ENCODE data around the gene ZNF518A.
"Not testable (repeated sequence)": the region's sequence is repeated elsewhere in the genome, so short reads cannot be mapped to it uniquely, and the experiment has no call there.

Gene ZNF518A

DNA sequence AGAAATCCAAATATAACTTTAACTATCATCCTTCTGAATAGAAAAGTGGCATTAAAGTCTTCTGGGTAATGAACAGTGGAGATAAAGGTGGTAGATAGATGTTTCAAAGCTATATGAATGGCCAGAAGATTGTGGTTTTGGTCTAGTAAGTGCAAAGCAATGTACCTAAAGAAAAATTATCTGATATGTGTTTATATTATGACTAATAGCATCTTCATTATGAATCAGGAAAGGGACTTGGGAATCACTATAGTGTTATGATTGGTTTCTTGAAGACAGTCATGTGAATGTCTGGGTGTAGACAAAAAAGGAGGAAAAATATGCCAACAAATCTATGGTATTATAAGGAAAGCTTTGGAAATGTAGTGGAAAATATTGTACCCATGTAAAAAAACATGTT lies 3.0 kb downstream of the ZNF518A start:
- DNase-seq: no peak

GRCh38 chr10:96136810-96137209 lies 6.7 kb downstream of the ZNF518A start:
- DNase-seq: no peak

- DNase-seq: no peak
Observed at GRCh38 chr10:96137567-96137966, 7.5 kb downstream of the ZNF518A start.

- no peak for DNase-seq
Observed at GRCh38 chr10:96138102-96138501, 8.0 kb downstream of the ZNF518A start.

DNA sequence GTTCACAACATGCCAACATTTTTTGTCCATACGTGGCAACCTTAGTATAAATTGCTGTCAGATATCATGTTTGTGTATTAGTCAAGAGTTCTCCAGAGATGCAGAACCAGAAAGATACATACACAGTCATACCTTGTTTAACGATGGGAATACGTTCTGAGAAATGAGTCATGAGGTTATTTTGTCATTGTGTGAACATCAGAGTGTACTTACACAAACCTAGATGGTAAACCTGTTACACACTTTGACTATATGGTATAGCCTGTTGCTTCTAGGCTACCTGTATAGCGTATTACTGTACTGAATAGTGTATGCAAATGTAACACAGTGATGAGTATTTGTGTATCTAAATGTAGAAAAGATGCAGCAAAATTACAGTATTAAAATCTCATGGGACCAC lies 22.3 kb downstream of the ZNF518A start:
- no peak for DNase-seq

- DNase-seq: no peak
Observed at GRCh38 chr10:96153070-96153469, 23.0 kb downstream of the ZNF518A start.

GRCh38 chr10:96165726-96166125 lies 35.6 kb downstream of the ZNF518A start:
- DNase-seq: no peak

- DNase-seq: no peak
Observed at GRCh38 chr10:96168546-96168945, 38.4 kb downstream of the ZNF518A start.

DNA sequence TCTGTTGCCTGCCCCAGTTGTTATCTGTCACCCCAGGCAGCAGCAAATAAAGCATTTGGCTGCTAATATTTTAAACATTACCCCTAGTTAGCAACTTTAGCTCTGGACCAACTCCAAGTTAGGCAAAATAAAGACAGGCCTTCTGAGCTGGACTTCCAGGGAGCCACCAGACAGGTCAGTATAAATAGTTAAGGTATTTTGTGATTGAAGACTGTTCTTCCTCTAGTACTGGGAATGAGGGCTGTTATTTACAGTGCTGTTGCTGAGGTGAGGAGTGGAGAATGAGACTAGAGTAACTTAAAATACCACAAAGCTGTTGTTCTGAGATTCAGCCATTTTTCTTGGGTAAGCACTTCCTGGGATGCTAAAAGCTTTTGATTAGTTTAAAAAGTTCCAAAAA lies 40.1 kb downstream of the ZNF518A start:
- no peak for DNase-seq

- no peak for DNase-seq
Observed at GRCh38 chr10:96172666-96173065, 42.6 kb downstream of the ZNF518A start.

DNA sequence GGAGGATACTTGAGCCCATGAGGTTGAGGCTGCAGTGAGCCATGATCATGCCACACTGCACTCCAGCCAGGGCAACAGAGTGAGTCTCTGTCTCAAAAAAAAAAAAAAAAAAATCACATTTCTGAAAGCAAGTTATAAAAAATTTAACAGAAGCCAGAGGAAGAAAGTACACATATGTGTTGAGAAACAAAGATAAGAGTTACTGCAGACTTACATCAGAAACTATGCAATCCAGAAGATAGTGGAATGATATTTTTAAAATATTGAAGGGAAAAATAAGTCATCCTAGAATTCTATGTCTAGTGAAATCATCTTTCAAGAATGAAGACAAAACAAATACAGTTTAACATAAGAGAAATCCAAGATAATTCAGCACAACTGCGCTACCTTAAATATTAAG lies 46.9 kb downstream of the ZNF518A start:
- DNase-seq: no peak

DNA sequence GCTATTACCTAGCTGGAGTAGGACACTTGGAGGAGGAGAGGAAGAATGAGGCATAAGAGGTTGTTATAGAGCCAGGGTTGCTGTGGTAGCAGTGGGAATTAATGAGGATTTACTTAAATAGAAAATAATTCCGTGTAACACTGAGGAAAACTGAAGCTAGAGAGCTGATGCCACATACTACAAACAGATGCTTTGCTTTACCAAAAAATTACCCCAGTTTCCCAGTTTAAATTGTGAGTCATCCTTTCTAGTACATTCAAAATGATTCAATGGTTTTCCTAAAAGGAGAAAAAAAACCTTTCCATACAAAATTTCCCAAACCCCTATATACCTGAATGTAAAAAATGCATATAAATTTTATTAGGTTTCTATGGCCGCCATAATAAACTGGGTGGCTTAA lies 58.3 kb downstream of the ZNF518A start:
- no peak for DNase-seq

DNA sequence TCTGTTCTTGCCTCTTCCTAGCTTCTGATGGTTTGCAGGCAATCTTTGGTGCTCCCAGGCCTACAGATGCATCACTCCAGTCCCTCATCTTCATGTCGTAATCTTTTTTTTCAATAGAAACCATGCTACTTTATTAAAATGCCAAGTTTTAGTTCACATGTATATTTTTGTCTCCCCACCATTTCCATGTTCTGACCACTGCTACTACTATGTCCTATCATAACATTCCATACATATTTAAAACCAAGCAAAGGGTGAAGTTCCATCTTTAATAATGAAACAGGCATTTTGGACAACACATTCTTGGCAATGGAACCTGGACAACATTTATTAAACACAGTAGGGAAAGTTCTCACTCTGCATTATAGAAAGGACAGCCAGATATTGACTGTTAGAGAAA lies 58.8 kb downstream of the ZNF518A start:
- DNase-seq: no peak

DNA sequence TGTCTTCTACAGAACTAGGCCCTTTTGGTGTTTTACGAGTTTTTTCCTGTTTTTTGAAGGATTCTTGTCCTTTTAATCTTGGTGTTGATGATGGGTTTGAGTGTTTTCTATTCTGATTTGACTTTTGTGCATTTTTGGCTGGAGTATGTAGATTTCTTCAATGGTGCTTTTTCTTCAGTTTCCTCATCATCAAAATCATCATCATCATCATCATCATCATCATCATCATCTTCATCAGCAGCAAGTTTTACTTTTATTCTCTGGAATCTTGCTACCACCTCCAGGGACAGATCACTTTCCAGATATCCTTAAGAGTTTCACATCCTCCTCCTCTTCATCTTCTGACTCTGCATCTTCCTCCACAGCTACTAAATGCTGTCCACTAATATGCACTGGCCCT lies 59.4 kb downstream of the ZNF518A start:
- DNase-seq: not testable (repeated sequence)

DNA sequence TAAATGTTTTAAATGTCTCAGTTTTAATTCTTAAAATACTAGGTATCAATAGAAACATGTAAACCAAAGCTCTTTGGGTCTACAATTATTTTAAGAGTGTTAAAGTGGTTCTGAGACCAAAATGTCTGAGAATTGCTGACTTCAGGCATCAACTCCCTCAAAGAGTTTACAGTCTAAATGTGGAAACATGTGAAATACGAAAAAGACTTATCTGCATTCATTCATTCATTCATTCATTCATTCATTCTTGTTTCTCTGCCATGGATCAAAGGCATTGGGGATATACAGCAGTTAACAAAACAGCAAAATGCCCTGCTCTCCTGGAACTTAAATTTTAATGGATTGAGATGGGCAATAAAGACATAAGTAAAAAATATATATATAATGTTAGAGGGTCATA lies 71.4 kb downstream of the ZNF518A start:
- no peak for DNase-seq

DNA sequence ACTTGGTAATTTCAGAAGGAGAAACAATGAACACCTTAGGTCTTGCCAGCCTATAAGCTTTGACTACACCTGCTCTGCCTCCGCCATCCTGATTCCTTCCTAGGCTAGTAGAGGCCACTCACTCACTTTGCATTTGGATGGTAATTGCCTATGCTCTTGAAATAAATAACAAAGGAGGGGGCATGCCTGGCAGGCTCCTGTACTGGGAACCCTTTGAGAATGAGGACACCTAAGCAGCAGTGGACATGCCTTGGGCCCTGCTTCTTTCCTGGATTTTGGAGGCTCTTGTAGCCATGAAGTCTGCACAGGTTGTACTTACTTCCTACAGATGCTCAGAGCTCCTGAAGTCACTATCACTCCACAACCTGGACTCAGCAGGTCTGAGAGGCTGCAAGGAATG lies 75.5 kb downstream of the ZNF518A start:
- no peak for DNase-seq

- no peak for DNase-seq
Observed at GRCh38 chr10:96208271-96208670, 78.2 kb downstream of the ZNF518A start.

GRCh38 chr10:96208946-96209345 lies 78.8 kb downstream of the ZNF518A start:
- DNase-seq: no peak

- no peak for DNase-seq
Observed at GRCh38 chr10:96211764-96212163, 81.7 kb downstream of the ZNF518A start.

DNA sequence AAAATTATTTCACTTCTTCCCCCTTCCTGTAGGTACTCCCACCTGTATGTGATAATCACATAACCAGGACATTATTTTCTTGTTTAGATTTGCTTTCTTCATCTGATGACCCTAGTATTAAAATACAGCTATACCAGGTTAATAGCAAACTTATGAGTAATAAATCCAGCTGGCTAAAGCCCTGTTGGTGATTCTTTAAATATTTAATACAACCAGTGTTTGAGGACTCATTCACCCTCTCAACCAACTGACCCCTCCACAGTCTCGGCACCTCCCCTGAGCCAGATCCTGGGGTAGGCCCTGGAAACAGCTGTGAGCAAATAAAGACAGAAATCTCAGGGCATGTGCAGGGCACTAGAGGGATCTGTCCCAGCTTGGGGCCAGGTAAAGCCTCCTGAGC lies 82.8 kb downstream of the ZNF518A start:
- no peak for DNase-seq

Data from stimulated activated CD4-positive, alpha-beta T cell treated with anti-CD3 and anti-CD28 coated beads, Interleukin-2, amount 100 ng/mL, for 48 hours (primary cell).